ENCODE data around the gene SLC37A3. TPM values are rescaled to one million over a fixed set of nuclear protein-coding genes. Genes with fewer than 3 reads are reported as not detected.

Gene SLC37A3
- total and polyA plus RNA-seq, 2 donors (not counting 3 experiments of a cell fraction or from before 2014, with no cell fraction given), result 32.7 to 59.7 TPM

GRCh38 chr7:140435252-140435895 is 37.0 kb upstream of the SLC37A3 start:
- no peaks in the 10 kb centered on the region for H3K9me3 ChIP-seq (replicated peaks; ENCODE audit: control insufficient read depth, insufficient read depth, low read length)
- TF ChIP-seq GATA2 (IDR thresholded peaks at IDR 0.05; ENCODE audit: insufficient read depth, insufficient read length, low read depth, low read length) (no peak), POLR2A (IDR thresholded peaks at IDR 0.05; ENCODE audit: low read depth, low read length) (no peak), FOS (IDR thresholded peaks at IDR 0.05; ENCODE audit: borderline replicate concordance, insufficient read depth, low read length) (no peak), EZH2 (IDR thresholded peaks at IDR 0.05; ENCODE audit: borderline replicate concordance, low read depth, low read length, severe bottlenecking) (no peak), POLR2AphosphoS5 (IDR thresholded peaks at IDR 0.05; ENCODE audit: insufficient read depth, low read depth, low read length) (no peak), MAX (IDR thresholded peaks at IDR 0.05; ENCODE audit: insufficient read depth, insufficient read length) (no peak), CTCF (IDR thresholded peaks at IDR 0.05; ENCODE audit: extremely low read depth in 1 of 2, insufficient read depth in 1 of 2, low read depth in 1 of 2, low read length in 2 of 2) (no peak), MYC (IDR thresholded peaks at IDR 0.05; ENCODE audit: low read depth, low read length) (no peak), JUN (IDR thresholded peaks at IDR 0.05; ENCODE audit: borderline replicate concordance, insufficient read depth, insufficient read length, low read depth) (no peak)
- no peak for FAIRE-seq
- H3K27ac ChIP-seq (ENCODE audit: insufficient read depth, low read depth, low read length), result no peak overlapping the region
- no peak overlapping the region for H3K4me2 ChIP-seq (ENCODE audit: insufficient read depth, low read length)
- no peaks in the 10 kb centered on the region for H3K4me1 ChIP-seq (ENCODE audit: control insufficient read depth, extremely low read depth, insufficient read depth, low read length)
- no peaks in the 10 kb centered on the region for H4K20me1 ChIP-seq (replicated peaks; ENCODE audit: control insufficient read depth, extremely low read depth, insufficient read depth, low read length)
- ChIA-PET CTCF (no interaction called here), POLR2A (no interaction called here)
- BruUV-seq (replicated peaks), result no TSS peak
- no peak overlapping the region for H3K9ac ChIP-seq (replicated peaks; ENCODE audit: extremely low read depth, insufficient read depth, low read length)
- intact Hi-C loops (cut with micrococcal nuclease), result no loop called here
- DNase-seq (ENCODE audit: low read depth, low spot score), result no peak
- H2AFZ ChIP-seq (ENCODE audit: low read depth, low read length), result no peak overlapping the region
- H3K79me2 ChIP-seq (ENCODE audit: control insufficient read depth, insufficient read depth, low read length), result no peaks in the 10 kb centered on the region
- H3K27me3 ChIP-seq (ENCODE audit: control insufficient read depth in 2 of 2, insufficient read depth in 2 of 2, low read length in 2 of 2), result peaks cover 0 to 2% of the 10 kb centered on the region in 2 experiments
- H3K4me3 ChIP-seq (replicated peaks in 1 of 3; ENCODE audit: insufficient read depth in 1 of 3, low read depth in 1 of 3, low read length in 3 of 3), result no peak overlapping the region
- H3K9me1 ChIP-seq (replicated peaks; ENCODE audit: control insufficient read depth, extremely low read depth, insufficient read depth, low read length), result no peaks in the 10 kb centered on the region
- no peaks in the 10 kb centered on the region for H3K36me3 ChIP-seq (ENCODE audit: control insufficient read depth in 2 of 2, extremely low read depth in 1 of 2, insufficient read depth in 2 of 2, low read length in 2 of 2)
- dilution Hi-C loops (cut with MboI; ENCODE audit: extremely low pct_ligation_motif_present, low sequenced_read_pairs), result no loop called here
